GM19468 (cell line): ENCODE results near the gene SMCR8.
"Not testable (repeated sequence)": the region's sequence is repeated elsewhere in the genome, so short reads cannot be mapped to it uniquely, and the experiment has no call there.

Source experiments
- ATAC-seq: cut with Tn5 transposase; IDR thresholded peaks from one replicate; pipeline ENCODE4 v1.9.1; 2021; ENCODE audit warnings: mild to moderate bottlenecking, moderate library complexity, moderate number of reproducible peaks; ENCODE audit not compliant: unreplicated experiment; ENCODE audit errors: extremely low read depth

SMCR8 gene

GRCh38 chr17:18315562-18315922, 449 bp downstream of the SMCR8 start:
- ATAC-seq = no peak

DNA sequence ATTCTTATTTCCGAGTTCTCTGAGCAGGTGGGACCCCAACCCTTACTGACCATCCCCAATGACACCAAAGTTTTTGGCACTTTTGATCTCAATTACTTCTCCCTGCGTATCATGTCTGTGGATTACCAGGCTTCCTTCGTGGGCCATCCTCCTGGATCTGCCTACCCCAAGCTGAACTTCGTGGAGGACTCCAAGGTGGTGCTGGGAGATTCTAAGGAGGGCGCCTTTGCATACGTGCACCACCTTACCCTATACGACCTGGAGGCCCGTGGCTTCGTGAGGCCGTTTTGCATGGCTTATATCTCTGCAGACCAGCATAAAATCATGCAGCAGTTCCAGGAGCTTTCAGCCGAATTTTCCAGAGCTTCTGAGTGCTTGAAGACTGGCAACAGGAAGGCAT, 868 bp downstream of the SMCR8 start:
- ATAC-seq = no peak

GRCh38 chr17:18318117-18318516, 3.0 kb downstream of the SMCR8 start:
- ATAC-seq = no peak

- no peak for ATAC-seq
Observed at GRCh38 chr17:18318771-18319450, 3.8 kb downstream of the SMCR8 start.

GRCh38 chr17:18319604-18320256, 4.6 kb downstream of the SMCR8 start:
- ATAC-seq = no peak

DNA sequence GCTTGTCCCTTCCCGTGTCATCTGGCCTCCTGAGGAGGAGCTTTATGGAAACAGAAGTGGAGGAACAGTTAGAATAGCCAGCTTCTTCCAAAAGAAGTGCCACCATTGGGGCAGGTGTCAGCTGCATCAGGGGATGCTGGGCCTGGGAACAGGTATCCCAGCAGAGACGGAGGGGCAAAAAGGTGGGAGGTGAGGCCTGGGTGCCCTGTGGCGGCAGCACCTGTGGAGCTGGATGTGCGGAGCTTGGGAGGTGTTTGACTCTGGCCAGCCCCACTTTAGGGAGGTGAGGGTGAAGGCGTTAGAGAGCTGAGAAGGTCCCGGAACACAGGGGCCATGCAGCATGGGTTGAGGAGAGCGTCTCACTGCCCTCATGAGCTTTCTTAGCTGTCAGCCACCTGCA, 5.2 kb downstream of the SMCR8 start:
- ATAC-seq = no peak

DNA sequence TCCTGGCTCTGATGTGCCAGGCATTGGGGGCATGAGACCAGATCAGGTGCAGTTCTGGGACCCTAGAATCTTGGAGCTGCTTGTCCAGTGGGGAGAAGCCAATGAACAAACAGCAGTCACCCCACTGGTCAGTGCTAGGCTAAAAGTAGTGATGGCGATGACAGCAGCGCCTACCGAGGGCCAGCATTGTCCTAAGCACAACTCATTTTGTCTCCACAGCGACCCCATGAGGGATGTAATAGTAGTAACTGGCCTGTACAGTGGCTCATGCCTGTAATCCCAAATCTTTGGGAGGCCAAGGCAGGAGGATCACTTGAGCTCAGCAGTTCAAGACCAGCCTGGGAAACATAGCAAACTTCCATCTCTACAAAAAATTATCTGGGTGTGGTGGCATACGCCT, 6.2 kb downstream of the SMCR8 start:
- ATAC-seq = no peak

GRCh38 chr17:18322522-18322921, 7.4 kb downstream of the SMCR8 start:
- ATAC-seq = no peak

DNA sequence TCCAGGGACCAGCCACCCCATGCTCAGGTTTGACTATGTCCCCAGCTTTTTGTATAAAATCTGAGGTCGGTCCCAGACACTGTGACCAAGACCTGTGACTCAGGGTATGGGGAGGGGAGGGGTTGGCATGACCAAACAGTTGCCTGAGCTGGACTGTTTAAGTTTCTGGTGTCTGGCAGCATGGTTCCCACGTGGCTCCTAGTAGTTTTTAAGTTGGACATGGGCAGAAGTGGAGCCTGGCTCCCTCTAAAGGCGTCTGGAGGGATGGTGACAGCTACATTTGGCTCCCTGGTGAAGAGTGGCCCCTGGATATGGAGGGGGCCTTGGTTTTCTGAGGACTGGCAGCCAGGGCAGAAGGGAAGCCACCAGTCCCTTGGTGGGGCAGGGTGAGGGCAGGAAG, 7.9 kb downstream of the SMCR8 start:
- no peak for ATAC-seq

DNA sequence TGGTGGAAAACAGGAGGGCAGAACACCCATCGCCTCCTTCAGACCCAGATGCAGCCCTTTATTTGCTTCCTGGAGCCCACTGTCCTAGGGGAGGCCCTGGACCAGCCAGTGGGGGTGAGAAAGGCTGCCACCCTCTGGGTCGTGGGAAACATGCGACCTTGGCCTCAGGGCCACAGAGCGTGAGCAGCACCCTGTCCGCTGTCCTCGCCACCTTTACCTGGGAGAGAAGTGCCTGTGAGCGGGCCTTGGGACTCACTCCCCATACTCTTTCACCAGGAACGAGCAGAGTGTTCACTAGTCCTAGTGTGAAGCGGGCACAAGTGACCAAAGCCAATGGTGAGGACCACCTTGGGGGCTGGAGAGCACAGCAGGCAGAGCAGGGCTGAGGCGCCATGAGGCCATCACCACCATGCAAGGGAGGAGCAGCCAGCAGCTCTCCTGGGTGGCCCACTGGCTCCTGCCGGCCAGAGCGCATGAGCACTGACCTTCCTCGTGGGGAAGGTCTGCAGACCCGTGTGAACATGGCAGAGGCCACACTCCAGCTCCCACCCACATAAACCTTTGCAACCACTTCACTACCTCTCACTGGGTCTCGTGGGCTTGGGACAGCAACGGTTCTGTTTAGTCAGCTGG, 8.5 kb downstream of the SMCR8 start:
- ATAC-seq = no peak

GRCh38 chr17:18324140-18325050, 9.3 kb downstream of the SMCR8 start:
- no peak for ATAC-seq

GRCh38 chr17:18326039-18326438, 10.9 kb downstream of the SMCR8 start:
- no peak for ATAC-seq

- no peak for ATAC-seq
Observed at GRCh38 chr17:18326572-18326971, 11.5 kb downstream of the SMCR8 start.

DNA sequence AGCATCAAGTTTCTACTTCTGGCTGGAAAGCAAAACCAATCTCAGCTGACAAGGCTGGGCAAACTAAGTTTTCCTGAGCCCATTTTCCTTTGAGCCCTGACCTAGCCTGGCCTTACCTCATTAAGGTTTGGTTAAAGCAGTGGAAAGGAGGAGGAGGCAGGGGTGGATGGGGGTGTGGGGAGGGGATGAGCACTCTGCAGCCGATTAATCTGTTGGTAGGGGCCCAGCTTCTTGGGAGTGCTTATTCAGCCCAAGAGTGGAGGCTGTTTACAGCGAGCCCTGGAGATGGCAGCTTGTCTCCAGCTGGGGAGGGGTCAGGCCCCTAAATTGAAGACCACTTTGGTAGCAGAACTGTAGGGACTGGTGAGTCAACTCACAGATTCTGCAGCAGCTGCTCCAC, 12.0 kb downstream of the SMCR8 start:
- no peak for ATAC-seq

- ATAC-seq = no peak
Observed at GRCh38 chr17:18327556-18327955, 12.5 kb downstream of the SMCR8 start.

GRCh38 chr17:18328643-18329204, 13.6 kb downstream of the SMCR8 start:
- ATAC-seq = no peak

DNA sequence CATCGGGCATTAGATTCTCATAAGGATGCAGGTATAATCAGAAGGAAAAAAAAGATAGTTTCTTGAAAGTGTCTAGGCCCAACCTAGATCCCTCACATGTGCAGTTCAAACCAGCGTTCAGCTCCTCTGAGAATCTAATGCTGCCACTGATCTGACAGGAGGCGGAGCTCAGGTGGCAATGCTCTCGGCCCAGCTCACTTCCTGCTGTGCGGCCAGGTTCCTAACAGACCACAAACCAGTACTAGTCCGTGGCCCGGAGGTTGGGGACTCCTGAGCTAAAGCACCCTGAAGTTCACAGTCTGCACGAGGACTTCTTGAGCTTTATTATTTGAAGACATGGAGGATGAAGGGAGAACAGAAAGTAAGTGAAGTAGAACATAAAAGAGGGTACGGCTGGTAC, 16.8 kb downstream of the SMCR8 start:
- ATAC-seq = no peak

- ATAC-seq = no peak
Observed at GRCh38 chr17:18332909-18333489, 17.9 kb downstream of the SMCR8 start.

DNA sequence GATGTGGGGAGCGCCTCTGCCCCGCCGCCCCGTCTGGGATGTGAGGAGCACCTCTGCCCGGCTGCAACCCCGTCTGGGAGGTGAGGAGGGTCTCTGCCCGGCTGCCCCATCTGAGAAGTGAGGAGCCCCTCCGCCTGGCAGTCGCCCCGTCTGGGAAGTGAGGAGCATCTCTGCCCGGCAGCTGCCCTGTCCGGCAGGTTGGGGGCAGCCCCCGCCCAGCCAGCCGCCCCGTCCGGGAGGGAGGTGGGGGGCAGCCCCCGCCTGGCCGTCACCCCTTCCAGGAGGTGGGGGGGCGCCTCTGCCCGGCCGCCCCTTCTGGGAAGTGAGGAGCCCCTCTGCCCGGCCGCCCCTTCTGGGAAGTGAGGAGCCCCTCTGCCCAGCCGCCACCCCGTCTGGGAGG, 23.1 kb downstream of the SMCR8 start:
- not testable (repeated sequence) for ATAC-seq

- ATAC-seq = no peak
Observed at GRCh38 chr17:18339933-18340332, 24.8 kb downstream of the SMCR8 start.
